HG03108 (cell line): ENCODE measurements around the gene LGALS4.
"Not testable (repeated sequence)": the region's sequence is repeated elsewhere in the genome, so short reads cannot be mapped to it uniquely, and the experiment has no call there.

Experiments
- ATAC-seq: cut with Tn5 transposase; IDR thresholded peaks from one replicate; pipeline ENCODE4 v1.9.1; 2021; ENCODE audit warnings: moderate library complexity; ENCODE audit not compliant: unreplicated experiment

LGALS4 gene

GRCh38 chr19:38821230-38821825 lies 8.6 kb upstream of the LGALS4 start:
- ATAC-seq = not testable (repeated sequence)

- ATAC-seq = no peak
Measured at GRCh38 chr19:38819231-38819920, 6.6 kb upstream of the LGALS4 start.

GRCh38 chr19:38817081-38817480 lies 4.3 kb upstream of the LGALS4 start:
- ATAC-seq = no peak

GRCh38 chr19:38816131-38816750 lies 3.5 kb upstream of the LGALS4 start:
- ATAC-seq = no peak

GRCh38 chr19:38815059-38816001 lies 2.6 kb upstream of the LGALS4 start:
- no peak for ATAC-seq

GRCh38 chr19:38813932-38814331 lies 1.2 kb upstream of the LGALS4 start:
- ATAC-seq = not testable (repeated sequence)

GRCh38 chr19:38813323-38813722 lies 578 bp upstream of the LGALS4 start:
- ATAC-seq = no peak

GRCh38 chr19:38812009-38812840 lies 520 bp downstream of the LGALS4 start:
- no peak for ATAC-seq

GRCh38 chr19:38809592-38810252 lies 3.0 kb downstream of the LGALS4 start:
- ATAC-seq = no peak

- no peak for ATAC-seq
Measured at GRCh38 chr19:38808741-38809140, 4.0 kb downstream of the LGALS4 start.

GRCh38 chr19:38807374-38808098 lies 5.2 kb downstream of the LGALS4 start:
- ATAC-seq = not testable (repeated sequence)

- ATAC-seq = no peak
Measured at GRCh38 chr19:38806371-38806770, 6.4 kb downstream of the LGALS4 start.

- ATAC-seq = no peak
Measured at GRCh38 chr19:38805180-38805579, 7.6 kb downstream of the LGALS4 start.

GRCh38 chr19:38803543-38803942 lies 9.2 kb downstream of the LGALS4 start:
- no peak for ATAC-seq

- no peak for ATAC-seq
Measured at GRCh38 chr19:38801359-38802095, 11.2 kb downstream of the LGALS4 start.

- ATAC-seq = no peak
Measured at GRCh38 chr19:38800577-38801347, 12.0 kb downstream of the LGALS4 start.

GRCh38 chr19:38799104-38799503 lies 13.6 kb downstream of the LGALS4 start:
- no peak for ATAC-seq

GRCh38 chr19:38797781-38798180 lies 15.0 kb downstream of the LGALS4 start:
- not testable (repeated sequence) for ATAC-seq
